GM12891 (cell line): ENCODE data around the gene SLC2A13.

Source experiments
- DNase-seq: peaks from one replicate; pipeline ENCODE4 v3.0.0; 2011; ENCODE audit warnings: low spot score; ENCODE audit not compliant: insufficient read length
- FAIRE-seq: peaks from 2 replicates; lab custom pipeline; 2011; peaks lifted over from hg19 to GRCh38; lab: Jason Lieb, UNC
- PAX5 ChIP-seq: IDR thresholded peaks from 2 replicates; pipeline ENCODE4 v1.6.1; 2011; ENCODE audit warnings: low read length, moderate library complexity, mild to moderate bottlenecking; ENCODE audit not compliant: insufficient read depth, severe bottlenecking
- POLR2A ChIP-seq: IDR thresholded peaks from 2 replicates; pipeline ENCODE4 v1.6.1; 2011; ENCODE audit warnings: low read depth, low read length, control low read depth
- POLR2AphosphoS5 ChIP-seq: IDR thresholded peaks from 2 replicates; pipeline ENCODE4 v1.6.1; 2011; ENCODE audit warnings: low read depth, low read length, control low read depth
- POU2F2 ChIP-seq: IDR thresholded peaks from 2 replicates; pipeline ENCODE4 v1.6.1; 2011; ENCODE audit warnings: low read depth, mild to moderate bottlenecking, control low read depth, low read length, moderate library complexity
- SPI1 ChIP-seq: IDR thresholded peaks from 2 replicates; pipeline ENCODE4 v1.6.1; 2011; ENCODE audit warnings: low read depth, low read length, control low read depth
- TAF1 ChIP-seq: IDR thresholded peaks from 2 replicates; pipeline ENCODE4 v1.6.1; 2011; ENCODE audit warnings: low read depth, low read length, control low read depth

The SLC2A13 gene

GRCh38 chr12:40028296-40028695 lies 77.6 kb downstream of the SLC2A13 start:
- no peak for TF ChIP-seq SPI1
- no peak for TF ChIP-seq TAF1
- no peak for TF ChIP-seq POU2F2
- no peak for TF ChIP-seq PAX5
- no peak for TF ChIP-seq POLR2A
- TF ChIP-seq POLR2AphosphoS5: no peak
- DNase-seq (no peak), FAIRE-seq (no peak)

- DNase-seq: no peak
- FAIRE-seq: no peak
- TF ChIP-seq PAX5 (no peak), SPI1 (no peak), POLR2AphosphoS5 (no peak), TAF1 (no peak), POLR2A (no peak), POU2F2 (no peak)
Observed at GRCh38 chr12:40022850-40023249, 83.0 kb downstream of the SLC2A13 start.

- no peak for TF ChIP-seq TAF1
- no peak for TF ChIP-seq PAX5
- TF ChIP-seq POU2F2: no peak
- no peak for TF ChIP-seq POLR2AphosphoS5
- TF ChIP-seq POLR2A: no peak
- TF ChIP-seq SPI1: no peak
- FAIRE-seq: no peak
Observed at GRCh38 chr12:40020261-40020691, 85.6 kb downstream of the SLC2A13 start.

GRCh38 chr12:40017488-40017887 lies 88.4 kb downstream of the SLC2A13 start:
- DNase-seq (no peak), FAIRE-seq (no peak)
- TF ChIP-seq TAF1: no peak

More at GRCh38 chr12:40020261-40020691, 85.6 kb downstream of the SLC2A13 start:
- no peak for DNase-seq

GRCh38 chr12:40016980-40017379 lies 88.9 kb downstream of the SLC2A13 start:
- no peak for FAIRE-seq
- TF ChIP-seq TAF1 (no peak), POU2F2 (no peak), PAX5 (no peak), POLR2AphosphoS5 (no peak), SPI1 (no peak), POLR2A (no peak)

GRCh38 chr12:40015881-40016280 lies 90.0 kb downstream of the SLC2A13 start:
- FAIRE-seq (no peak), DNase-seq (no peak)
- TF ChIP-seq POLR2AphosphoS5: no peak
- TF ChIP-seq PAX5: no peak
- no peak for TF ChIP-seq SPI1
- TF ChIP-seq TAF1: no peak
- TF ChIP-seq POU2F2: no peak
- TF ChIP-seq POLR2A: no peak

More at GRCh38 chr12:40016980-40017379, 88.9 kb downstream of the SLC2A13 start:
- no peak for DNase-seq

DNA sequence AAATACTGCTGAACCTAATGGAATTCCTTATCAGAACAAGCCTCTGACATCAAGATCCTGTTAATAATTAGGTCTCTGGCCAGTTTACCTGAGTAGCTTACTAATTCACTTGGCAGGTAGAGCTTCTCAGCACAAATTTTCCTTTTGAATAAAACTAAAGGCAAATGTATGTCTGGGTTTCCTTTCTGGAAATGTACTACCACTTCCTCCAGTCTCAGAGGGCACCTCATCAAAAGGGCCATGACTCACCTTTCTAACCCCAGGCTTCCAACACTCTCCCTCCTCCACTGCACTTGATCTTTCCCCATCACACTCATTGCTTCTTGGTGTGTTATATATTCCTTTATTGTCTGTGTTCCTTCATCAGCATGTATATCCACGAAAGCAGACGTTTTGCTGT lies 90.5 kb downstream of the SLC2A13 start:
- DNase-seq (no peak), FAIRE-seq (no peak)
- TF ChIP-seq TAF1: no peak
- no peak for TF ChIP-seq POU2F2
- no peak for TF ChIP-seq PAX5
- TF ChIP-seq POLR2AphosphoS5: no peak
- TF ChIP-seq SPI1: no peak
- no peak for TF ChIP-seq POLR2A

GRCh38 chr12:40013847-40014246 lies 92.0 kb downstream of the SLC2A13 start:
- TF ChIP-seq TAF1 (no peak), SPI1 (no peak), PAX5 (no peak), POU2F2 (no peak), POLR2A (no peak), POLR2AphosphoS5 (no peak)
- no peak for DNase-seq

GRCh38 chr12:40013292-40013691 lies 92.6 kb downstream of the SLC2A13 start:
- TF ChIP-seq TAF1 (no peak), POLR2A (no peak), PAX5 (no peak), SPI1 (no peak), POU2F2 (no peak), POLR2AphosphoS5 (no peak)
- FAIRE-seq (no peak), DNase-seq (no peak)

More at GRCh38 chr12:40013847-40014246, 92.0 kb downstream of the SLC2A13 start:
- FAIRE-seq: no peak

DNA sequence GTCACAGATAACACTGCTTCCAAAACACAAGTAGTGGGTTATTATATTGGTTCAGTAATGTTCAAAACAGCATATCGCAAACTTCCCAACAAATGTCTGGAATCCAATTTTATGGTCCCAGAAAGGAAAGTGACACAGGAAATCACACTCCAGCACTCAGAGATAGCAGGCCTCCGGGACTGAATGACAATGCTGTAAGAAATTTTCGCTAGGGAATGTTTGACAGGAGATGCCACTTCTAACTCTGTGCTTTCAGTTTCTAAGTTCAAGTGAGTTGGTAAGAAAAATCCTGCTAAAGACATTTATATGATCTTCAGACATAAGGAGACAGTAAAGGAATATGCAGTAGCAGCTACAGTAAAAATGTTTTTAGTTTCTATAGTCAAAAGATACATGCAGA lies 93.2 kb downstream of the SLC2A13 start:
- no peak for DNase-seq
- no peak for FAIRE-seq
- TF ChIP-seq POLR2AphosphoS5 (no peak), SPI1 (no peak), TAF1 (no peak), POU2F2 (no peak), POLR2A (no peak), PAX5 (no peak)

- TF ChIP-seq POU2F2 (no peak), POLR2AphosphoS5 (no peak), SPI1 (no peak), PAX5 (no peak), POLR2A (no peak), TAF1 (no peak)
- no peak for FAIRE-seq
- DNase-seq: no peak
Observed at GRCh38 chr12:40011775-40012129, 94.1 kb downstream of the SLC2A13 start.
